ENCODE measurements around the gene KCNK7. TPM values are rescaled to one million over a fixed set of nuclear protein-coding genes. Genes with fewer than 3 reads are reported as not detected.

KCNK7 gene
- 0.61 TPM for total RNA-seq (2021; ENCODE audit: unreplicated experiment)
- 0.66 and 0.91 TPM in 2 replicates for polyA plus RNA-seq (2012)
- Bru-seq, nascent RNA: percentile 21 among the genes with signal in this experiment
- percentile 45 among the genes with signal in this experiment for BruChase-seq, experiment 1, labeled RNA remaining after a 6-hour chase
- BruChase-seq, experiment 2, labeled RNA remaining after a 2-hour chase: percentile 29 among the genes with signal in this experiment
- long read RNA-seq, partial matches to known transcripts: 0 of 1 reads
- long read RNA-seq, other reads (novel, unspliced or antisense): 0 of 1 reads

DNA sequence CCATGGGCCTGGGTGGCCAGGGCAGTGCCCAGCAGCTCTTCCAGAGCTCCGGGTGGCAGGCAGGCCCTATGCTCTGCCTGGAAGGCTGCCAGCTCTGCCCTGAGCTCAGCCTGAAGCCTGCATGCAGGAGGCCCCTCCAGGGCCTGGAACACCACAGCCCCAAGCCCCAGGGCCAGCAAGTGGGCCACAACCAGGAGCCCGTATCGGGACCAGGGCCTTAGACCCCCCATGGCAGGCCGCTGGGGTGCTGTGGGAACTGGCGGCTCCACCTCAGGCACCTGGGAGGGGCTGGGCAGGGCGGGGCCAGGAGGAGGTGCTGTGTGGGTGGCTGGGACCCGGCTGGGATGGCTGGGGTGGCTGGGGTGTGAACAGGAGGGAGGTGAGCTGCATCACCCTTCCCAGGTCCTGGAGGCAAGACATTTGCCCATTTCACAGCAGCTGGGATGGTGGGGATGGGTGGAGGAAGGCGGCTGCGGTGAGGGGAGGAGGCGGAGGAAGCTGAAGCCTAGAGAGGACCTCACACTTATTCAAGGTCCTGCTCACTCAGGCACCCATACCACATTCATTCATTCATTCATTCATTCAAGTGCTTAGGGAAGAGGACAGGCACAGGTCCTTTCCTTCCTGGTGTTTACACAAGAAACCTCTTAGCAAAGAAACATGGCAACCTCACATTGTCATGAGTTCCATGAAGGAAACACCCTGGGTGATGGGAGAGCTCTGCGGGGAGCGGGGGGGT is at the start of gene KCNK7:
KCNK7 (minus strand) TSS at position 258 of the 739 bp plus-strand sequence; CDS start at position 230, 28 bp downstream.
- H3K9me2 ChIP-seq (ENCODE audit: insufficient read depth): no peaks in the 10 kb centered on the region
- H3K4me1 ChIP-seq (ENCODE audit: control insufficient read depth in 1 of 2, insufficient read depth in 2 of 2, low read length in 2 of 2): peaks cover 12 to 19% of the 10 kb centered on the region in 2 experiments
- no peak within 1 kb of the TSS; the same call in 1 of the 2 replicates for H3K27ac ChIP-seq (ENCODE audit: low read depth, low read length)
- no peaks in the 10 kb centered on the region for H4K20me1 ChIP-seq (ENCODE audit: insufficient read depth)
- ChIA-PET RAD21 (ENCODE audit: low non-redundant PET in 1 of 2, low total read pairs in 2 of 2, uncharacterized antibody in 2 of 2, unreplicated experiment in 2 of 2) (no interaction called here), POLR2A (no interaction called here), CTCF (interaction anchor here (3.5 kb wide), 1 partner anchor 54 kb away, joined by 28 read pairs; no protein-coding TSS in a partner anchor)
- intact Hi-C loops (cut with micrococcal nuclease): no loop called here
- H3K4me2 ChIP-seq (ENCODE audit: low read length): peak within 1 kb of the TSS; percentile 36
- H3K4me3 ChIP-seq (replicated peaks in 1 of 2; ENCODE audit: low read depth in 1 of 2, low read length in 2 of 2): no peak within 1 kb of the TSS
- H2AFZ ChIP-seq (ENCODE audit: low read depth, low read length, poor library complexity, severe bottlenecking): no peak within 1 kb of the TSS
- DNase-seq (ENCODE audit: low read depth, low spot score): no peak
- H3K9ac ChIP-seq (ENCODE audit: low read length): no peak within 1 kb of the TSS
- H3K27me3 ChIP-seq (ENCODE audit: insufficient read depth, low read length): no peaks in the 10 kb centered on the region
- no peaks in the 10 kb centered on the region for H3K9me3 ChIP-seq (ENCODE audit: control insufficient read depth in 1 of 2, insufficient read depth in 1 of 2, low read depth in 1 of 2, low read length in 2 of 2)
- TF ChIP-seq CEBPB (IDR thresholded peaks at IDR 0.05; ENCODE audit: low read depth): no peak
- no peak for TF ChIP-seq SIN3A (IDR thresholded peaks at IDR 0.05; ENCODE audit: low read depth)
- TF ChIP-seq JUND (IDR thresholded peaks at IDR 0.05): no peak
- no peak for TF ChIP-seq POLR2A (IDR thresholded peaks at IDR 0.05; ENCODE audit: borderline replicate concordance, extremely low read depth, insufficient read depth, insufficient read length)
- TF ChIP-seq ATF3 (IDR thresholded peaks at IDR 0.05): no peak
- H3K79me2 ChIP-seq (ENCODE audit: insufficient read depth, low read length): no peaks in the 10 kb centered on the region
- H3K36me3 ChIP-seq (ENCODE audit: control insufficient read depth in 1 of 2, insufficient read depth in 2 of 2, low read length in 2 of 2): peaks cover 0 to 6% of the 10 kb centered on the region in 2 experiments; a peak in 1 of 4 replicates
- BruUV-seq (replicated peaks): no TSS peak
- ATAC-seq: peak; percentile 63

DNA sequence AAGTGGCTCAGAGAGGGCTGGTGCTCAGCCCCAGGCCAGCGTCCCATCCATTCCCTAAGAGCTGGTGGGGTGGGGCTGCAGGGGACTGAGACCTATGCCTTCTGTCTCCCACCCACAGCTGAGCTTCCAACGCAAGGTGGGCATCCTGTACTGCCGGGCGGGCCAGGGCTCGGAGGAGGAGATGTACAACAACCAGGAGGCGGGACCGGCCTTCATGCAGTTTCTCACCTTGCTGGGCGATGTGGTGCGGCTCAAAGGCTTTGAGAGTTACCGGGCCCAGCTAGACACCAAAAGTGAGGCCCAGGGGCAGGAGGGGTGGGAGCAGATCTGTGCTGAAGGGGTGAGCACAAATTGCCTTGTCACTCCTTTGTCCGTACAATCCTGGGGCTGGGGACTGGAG is 49.2 kb upstream of the KCNK7 start:
- Histone ChIP-seq H3K36me3 (ENCODE audit: control insufficient read depth in 1 of 2, insufficient read depth in 2 of 2, low read length in 2 of 2) (peaks cover 0 to 13% of the 10 kb centered on the region in 2 experiments; a peak in 1 of 4 replicates), H4K20me1 (ENCODE audit: insufficient read depth) (no peaks in the 10 kb centered on the region), H3K4me1 (ENCODE audit: control insufficient read depth in 1 of 2, insufficient read depth in 2 of 2, low read length in 2 of 2) (peaks cover 35 to 67% of the 10 kb centered on the region in 2 experiments), H3K4me3 (replicated peaks in 1 of 2; ENCODE audit: low read depth in 1 of 2, low read length in 2 of 2) (no peak overlapping the region), H2AFZ (ENCODE audit: low read depth, low read length, poor library complexity, severe bottlenecking) (no peak overlapping the region), H3K4me2 (ENCODE audit: low read length) (no peak overlapping the region), H3K9me2 (ENCODE audit: insufficient read depth) (no peaks in the 10 kb centered on the region), H3K9ac (ENCODE audit: low read length) (no peak overlapping the region), H3K9me3 (ENCODE audit: control insufficient read depth in 1 of 2, insufficient read depth in 1 of 2, low read depth in 1 of 2, low read length in 2 of 2) (no peaks in the 10 kb centered on the region), H3K79me2 (ENCODE audit: insufficient read depth, low read length) (peaks cover 2% of the 10 kb centered on the region; the same call in 1 of the 2 replicates), H3K27me3 (ENCODE audit: insufficient read depth, low read length) (no peaks in the 10 kb centered on the region), H3K27ac (ENCODE audit: low read depth, low read length) (peak overlapping the region; percentile 24; the same call in 1 of the 2 replicates)
- DNase-seq (ENCODE audit: low read depth, low spot score): no peak
- no TSS peak for BruUV-seq (replicated peaks)
- CTCF ChIA-PET: no interaction called here
- intact Hi-C loops (cut with micrococcal nuclease): no loop called here
- POLR2A ChIA-PET: interaction anchor here (0.9 kb wide), 1 partner anchor 30 kb away, joined by 3 read pairs; the partner anchor contains the start of gene PCNX3
- RAD21 ChIA-PET (ENCODE audit: low non-redundant PET in 1 of 2, low total read pairs in 2 of 2, uncharacterized antibody in 2 of 2, unreplicated experiment in 2 of 2): no interaction called here
- ATAC-seq: no peak
- TF ChIP-seq, protein P1, sequence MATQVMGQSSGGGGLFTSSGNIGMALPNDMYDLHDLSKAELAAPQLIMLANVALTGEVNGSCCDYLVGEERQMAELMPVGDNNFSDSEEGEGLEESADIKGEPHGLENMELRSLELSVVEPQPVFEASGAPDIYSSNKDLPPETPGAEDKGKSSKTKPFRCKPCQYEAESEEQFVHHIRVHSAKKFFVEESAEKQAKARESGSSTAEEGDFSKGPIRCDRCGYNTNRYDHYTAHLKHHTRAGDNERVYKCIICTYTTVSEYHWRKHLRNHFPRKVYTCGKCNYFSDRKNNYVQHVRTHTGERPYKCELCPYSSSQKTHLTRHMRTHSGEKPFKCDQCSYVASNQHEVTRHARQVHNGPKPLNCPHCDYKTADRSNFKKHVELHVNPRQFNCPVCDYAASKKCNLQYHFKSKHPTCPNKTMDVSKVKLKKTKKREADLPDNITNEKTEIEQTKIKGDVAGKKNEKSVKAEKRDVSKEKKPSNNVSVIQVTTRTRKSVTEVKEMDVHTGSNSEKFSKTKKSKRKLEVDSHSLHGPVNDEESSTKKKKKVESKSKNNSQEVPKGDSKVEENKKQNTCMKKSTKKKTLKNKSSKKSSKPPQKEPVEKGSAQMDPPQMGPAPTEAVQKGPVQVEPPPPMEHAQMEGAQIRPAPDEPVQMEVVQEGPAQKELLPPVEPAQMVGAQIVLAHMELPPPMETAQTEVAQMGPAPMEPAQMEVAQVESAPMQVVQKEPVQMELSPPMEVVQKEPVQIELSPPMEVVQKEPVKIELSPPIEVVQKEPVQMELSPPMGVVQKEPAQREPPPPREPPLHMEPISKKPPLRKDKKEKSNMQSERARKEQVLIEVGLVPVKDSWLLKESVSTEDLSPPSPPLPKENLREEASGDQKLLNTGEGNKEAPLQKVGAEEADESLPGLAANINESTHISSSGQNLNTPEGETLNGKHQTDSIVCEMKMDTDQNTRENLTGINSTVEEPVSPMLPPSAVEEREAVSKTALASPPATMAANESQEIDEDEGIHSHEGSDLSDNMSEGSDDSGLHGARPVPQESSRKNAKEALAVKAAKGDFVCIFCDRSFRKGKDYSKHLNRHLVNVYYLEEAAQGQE (IDR thresholded peaks at IDR 0.05; ENCODE audit: low read depth): no peak
- TF ChIP-seq JUND (IDR thresholded peaks at IDR 0.05) (no peak), ATF3 (IDR thresholded peaks at IDR 0.05) (no peak), ZBTB33 (IDR thresholded peaks at IDR 0.05; ENCODE audit: extremely low read depth, insufficient replicate concordance, low read length) (no peak), EZH2 (IDR thresholded peaks at IDR 0.05) (no peak), EZH2phosphoT487 (IDR thresholded peaks at IDR 0.05; ENCODE audit: borderline replicate concordance) (no peak), RAD21 (IDR thresholded peaks at IDR 0.05; ENCODE audit: low read depth) (no peak), POLR2A (IDR thresholded peaks at IDR 0.05; ENCODE audit: borderline replicate concordance, extremely low read depth, insufficient read depth, insufficient read length) (no peak), ELF1 (IDR thresholded peaks at IDR 0.05; ENCODE audit: borderline replicate concordance, low read depth) (no peak)
